GM18499 (cell line): ENCODE measurements around the gene COL24A1.
"Not testable (repeated sequence)": the region's sequence is repeated elsewhere in the genome, so short reads cannot be mapped to it uniquely, and the experiment has no call there.

ENCODE experiments used
- ATAC-seq: cut with Tn5 transposase; IDR thresholded peaks from one replicate; pipeline ENCODE4 v1.9.1; 2021; ENCODE audit warnings: moderate number of reproducible peaks; ENCODE audit not compliant: insufficient read depth, unreplicated experiment

The COL24A1 gene

GRCh38 chr1:85933961-85934360 lies 222.6 kb downstream of the COL24A1 start:
- ATAC-seq = no peak

GRCh38 chr1:85911742-85912141 lies 244.8 kb downstream of the COL24A1 start:
- no peak for ATAC-seq

DNA sequence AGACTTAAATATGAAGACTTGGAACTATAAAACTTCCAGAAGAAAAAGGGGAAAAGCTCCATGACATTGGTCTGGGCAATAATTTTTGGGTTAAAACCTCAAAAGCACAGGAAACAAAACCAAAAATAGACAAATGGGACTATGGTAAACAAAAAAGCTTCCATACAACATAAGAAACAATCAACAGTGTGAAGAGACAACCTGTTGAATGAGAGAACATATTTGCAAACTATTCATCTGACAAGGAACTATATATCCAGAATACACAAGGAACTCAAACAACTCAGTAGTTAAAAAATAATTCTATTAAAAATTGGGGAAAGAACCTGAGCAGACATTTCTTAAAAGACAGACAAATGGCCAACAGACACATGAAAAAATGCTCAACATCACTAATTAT lies 255.7 kb downstream of the COL24A1 start:
- no peak for ATAC-seq

DNA sequence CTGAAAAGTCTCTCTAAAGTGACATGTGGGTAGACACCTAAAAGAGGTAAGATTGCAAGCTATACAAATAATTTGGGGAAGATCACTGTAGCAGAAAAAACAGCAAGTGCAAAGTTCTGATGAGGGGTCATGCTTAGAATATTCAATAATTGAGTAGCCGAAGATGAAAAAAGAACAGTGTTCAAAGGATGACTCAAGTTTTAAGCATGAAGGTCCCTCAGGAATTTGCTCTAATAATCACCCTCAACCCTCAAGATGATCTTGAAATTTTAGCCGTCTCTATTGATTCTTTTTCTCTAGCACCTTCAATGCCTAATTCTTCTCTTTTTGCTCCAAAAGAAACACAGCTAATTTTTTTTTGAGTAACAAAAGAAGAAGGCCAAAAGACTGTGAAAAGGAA lies 257.7 kb downstream of the COL24A1 start:
- no peak for ATAC-seq

DNA sequence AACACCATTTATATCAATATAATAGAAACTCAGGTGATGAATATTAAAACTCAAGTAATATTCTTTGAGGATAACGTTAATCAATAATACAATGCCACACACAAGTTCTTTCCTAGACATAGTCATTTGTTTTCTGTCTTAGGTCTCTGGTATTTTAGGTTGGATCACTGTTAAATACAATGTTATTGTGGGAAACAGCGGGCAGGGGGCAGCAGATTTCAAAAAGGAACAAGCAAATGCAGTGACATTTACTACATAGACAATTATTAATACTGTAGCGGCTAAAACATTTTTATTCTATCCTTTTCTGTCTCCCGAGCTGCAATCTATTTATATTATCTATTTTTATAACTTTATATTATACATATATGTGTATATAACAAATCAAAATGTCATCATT lies 261.9 kb downstream of the COL24A1 start:
- peak; percentile 69 for ATAC-seq

DNA sequence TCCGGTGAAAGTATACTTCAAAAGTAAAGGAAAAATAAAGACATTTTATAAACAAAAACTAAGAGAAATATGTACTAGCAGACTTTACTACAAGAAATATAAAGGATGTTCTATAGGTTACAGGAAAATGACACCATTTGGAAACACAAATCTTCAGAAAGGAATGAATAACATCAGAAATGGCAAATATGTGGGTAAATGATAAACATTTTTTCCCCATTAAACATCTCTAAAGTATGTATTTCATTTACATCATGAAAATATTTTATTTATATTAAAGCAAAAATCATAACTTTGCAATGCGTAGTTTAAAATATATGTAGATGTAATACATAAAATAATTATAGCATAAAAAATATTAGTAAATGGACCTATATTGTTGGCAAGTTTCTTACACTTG lies 264.2 kb downstream of the COL24A1 start:
- ATAC-seq = no peak

GRCh38 chr1:85889870-85890269 lies 266.7 kb downstream of the COL24A1 start:
- no peak for ATAC-seq

DNA sequence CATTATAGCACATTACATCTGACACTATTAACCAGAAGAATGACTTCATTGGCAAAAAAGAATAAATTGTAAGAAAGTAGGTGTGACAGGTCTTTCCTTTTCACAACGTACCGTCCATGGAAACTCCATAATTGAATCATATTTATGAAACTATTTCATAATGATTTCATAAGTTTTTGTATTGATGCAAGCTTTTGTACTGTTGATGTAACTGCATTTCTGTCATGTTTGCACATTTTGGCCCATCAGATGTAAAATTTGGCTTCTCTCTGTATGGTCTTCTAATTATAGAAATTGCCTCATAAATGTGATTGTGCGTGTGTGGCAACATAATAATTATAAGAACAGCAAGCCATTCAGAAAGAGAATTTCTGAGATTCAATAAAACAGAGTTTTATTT lies 267.7 kb downstream of the COL24A1 start:
- no peak for ATAC-seq

DNA sequence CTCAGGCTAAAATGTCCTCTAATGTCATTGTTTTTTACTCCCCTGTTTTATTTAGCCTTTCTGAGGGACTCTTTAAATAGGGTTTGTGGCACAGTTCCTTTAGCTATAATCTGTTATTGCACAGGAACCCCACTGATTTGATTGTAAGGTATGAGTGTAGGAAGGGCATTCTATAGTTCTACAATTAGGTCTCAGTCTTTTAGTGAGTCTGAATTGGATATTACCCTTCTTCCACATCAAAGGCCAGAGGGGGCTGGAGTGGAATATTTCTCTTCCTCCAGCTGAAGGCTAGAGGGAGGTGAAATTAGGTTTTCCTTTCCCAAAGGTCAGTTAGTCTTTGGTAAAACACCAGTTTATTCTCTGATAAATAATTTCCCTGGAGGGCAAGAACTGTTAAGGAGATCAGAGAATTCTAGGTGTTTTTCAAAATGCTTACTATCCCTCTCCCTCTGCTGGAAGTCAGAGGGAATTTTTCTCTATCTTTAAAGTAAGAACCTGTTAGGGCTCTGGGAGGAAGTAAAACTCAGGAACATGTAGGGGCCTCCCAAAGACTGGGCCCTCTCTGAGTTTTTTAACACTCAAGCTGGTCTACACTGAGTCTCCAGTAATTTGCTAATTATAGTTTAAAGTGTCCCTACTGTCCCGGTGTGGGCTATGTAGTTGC lies 272.1 kb downstream of the COL24A1 start:
- ATAC-seq = no peak

DNA sequence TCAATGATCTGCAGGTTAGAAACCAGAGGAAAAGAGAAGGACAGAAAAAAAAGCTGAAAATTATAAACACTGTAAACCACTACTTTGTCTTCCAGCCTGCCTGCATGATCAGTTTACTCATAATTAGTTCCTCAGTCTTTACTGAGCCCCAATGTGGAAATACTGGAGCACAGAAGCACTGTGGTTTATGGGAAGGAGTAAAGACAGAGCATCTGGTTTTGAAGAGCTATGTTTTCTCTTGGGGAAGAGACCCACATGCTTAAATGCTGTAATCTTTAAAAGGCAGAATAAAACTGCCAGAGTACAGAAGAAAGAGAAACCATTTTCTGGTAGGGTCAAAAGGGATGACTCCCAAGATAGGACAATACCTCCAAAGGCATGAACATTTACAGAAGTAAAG lies 289.4 kb downstream of the COL24A1 start:
- no peak for ATAC-seq

- no peak for ATAC-seq
Measured at GRCh38 chr1:85865213-85865612, 291.4 kb downstream of the COL24A1 start.

DNA sequence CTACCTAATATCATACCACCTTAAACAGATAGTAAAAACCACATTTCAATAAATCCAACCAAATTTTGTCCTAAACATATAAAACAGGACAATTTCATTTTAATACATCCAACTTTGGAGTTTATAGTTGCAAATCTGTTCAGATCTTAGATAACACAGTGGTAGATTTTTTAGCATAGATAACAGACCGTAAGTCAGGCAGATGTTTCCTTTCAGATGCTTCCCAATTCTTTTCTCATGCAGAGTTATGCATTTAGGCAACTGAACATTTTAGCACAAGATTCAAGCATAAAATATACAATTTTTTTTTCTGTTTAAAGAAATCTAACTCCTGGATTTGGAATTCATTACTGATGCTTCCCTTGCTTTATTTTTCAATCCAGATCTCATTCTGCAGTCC lies 291.8 kb downstream of the COL24A1 start:
- no peak for ATAC-seq

GRCh38 chr1:85863639-85864038 lies 292.9 kb downstream of the COL24A1 start:
- ATAC-seq = not testable (repeated sequence)

DNA sequence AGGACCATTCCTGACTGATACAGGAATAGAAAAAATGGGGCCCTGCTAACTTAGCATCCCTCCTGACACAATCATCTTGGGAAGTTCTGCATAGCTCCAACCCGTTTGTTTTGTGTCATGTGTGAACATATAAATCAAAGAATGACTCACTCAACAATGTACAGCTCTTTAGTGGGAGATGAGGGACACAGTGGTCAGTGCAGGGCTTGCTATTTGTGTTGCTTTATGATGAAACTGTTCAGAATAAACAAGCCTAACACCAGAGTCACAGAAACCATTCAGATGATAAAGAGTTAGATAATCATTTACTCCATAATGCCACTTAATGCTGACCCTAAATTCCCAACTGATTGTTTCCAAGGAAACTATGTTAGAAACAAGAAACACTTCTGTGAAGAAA lies 294.1 kb downstream of the COL24A1 start:
- ATAC-seq = no peak

- no peak for ATAC-seq
Measured at GRCh38 chr1:85857991-85858390, 298.6 kb downstream of the COL24A1 start.

DNA sequence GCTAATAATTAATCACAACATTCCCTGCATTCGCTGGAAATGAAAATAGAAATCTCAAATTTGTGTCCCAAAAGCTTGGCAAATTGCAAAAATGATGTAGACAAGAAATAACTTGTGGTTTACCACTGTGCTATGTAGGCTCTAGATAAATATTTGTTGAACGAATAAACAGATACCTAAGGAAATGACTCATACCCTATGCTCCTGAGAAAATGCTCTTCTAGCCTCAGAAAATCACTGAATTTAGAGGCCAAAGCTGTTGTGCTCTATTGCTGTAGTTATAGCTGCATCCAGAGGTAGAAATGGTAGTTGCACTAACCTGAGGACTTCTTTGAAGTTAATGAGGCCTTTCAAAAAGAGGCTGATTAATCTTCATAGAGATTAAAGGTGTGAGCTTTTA lies 306.3 kb downstream of the COL24A1 start:
- no peak for ATAC-seq

DNA sequence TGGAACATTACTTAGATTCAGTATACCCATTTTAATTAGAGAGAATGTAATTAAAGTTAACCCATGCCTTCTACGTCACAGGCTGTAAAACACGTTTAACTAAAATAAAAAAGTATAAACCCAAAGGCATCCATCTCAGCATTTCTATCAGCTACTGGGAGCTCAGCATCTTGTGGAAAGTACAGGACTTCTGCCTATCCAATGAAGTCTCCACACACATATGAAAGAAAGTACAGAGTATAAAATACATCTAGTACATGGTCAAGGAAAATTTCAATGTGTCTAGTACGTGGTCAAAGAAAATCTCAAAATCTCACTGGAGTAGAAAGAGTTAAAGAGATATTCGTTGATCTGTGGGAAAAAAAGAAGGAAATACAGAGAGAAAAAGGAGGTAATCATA lies 306.9 kb downstream of the COL24A1 start:
- ATAC-seq = no peak

GRCh38 chr1:85847356-85847755 lies 309.2 kb downstream of the COL24A1 start:
- ATAC-seq = no peak

- ATAC-seq = no peak
Measured at GRCh38 chr1:85846706-85847105, 309.9 kb downstream of the COL24A1 start.

DNA sequence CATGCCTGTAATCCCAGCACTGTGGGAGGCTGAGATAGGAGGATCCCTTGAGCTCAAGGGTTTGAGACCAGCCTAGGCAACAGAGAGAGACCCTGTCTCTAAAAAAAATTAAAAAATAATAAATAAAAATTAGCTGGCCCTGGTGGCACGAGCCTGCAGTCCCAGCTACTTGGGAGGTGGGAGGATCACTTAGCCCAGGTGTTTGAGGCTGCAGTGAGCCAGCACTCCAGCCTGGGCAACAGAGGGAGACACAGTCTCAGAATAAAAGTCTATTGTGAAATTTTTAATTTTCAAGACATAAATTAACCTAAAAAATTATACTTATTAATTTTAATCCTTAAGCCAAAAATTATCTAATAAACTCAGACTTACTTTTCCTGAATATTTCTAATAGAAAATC lies 317.1 kb downstream of the COL24A1 start:
- ATAC-seq = no peak

- ATAC-seq = peak; percentile 92
Measured at GRCh38 chr1:85838238-85838637, 318.3 kb downstream of the COL24A1 start.

DNA sequence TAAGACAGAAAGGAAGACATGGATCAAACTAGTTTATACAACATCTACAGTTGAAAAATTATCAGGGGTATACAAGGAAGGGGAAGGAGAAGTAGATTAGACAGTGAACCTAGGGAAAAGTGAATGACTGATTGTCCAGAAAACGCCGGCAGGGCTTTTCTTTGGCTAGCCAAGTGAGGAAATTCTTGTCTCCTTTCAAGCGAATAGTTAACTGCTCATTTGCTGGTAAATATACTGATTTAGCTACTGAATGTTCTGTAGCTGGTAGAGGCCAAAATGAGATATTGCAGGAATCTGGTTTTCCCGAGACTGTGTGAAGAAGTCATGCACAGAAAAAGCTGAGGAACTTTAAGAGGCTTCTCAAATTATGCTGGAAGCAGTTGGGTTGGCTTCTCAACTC lies 319.8 kb downstream of the COL24A1 start:
- no peak for ATAC-seq

- not testable (repeated sequence) for ATAC-seq
Measured at GRCh38 chr1:85833165-85833564, 323.4 kb downstream of the COL24A1 start.
